Measurements from ENCODE around the gene PIP4K2B. TPM values are rescaled to one million over a fixed set of nuclear protein-coding genes. Genes with fewer than 3 reads are reported as not detected.

The PIP4K2B gene
- total and polyA plus RNA-seq, 9 donors: 32.1 to 95.3 (median 66.5) TPM

DNA sequence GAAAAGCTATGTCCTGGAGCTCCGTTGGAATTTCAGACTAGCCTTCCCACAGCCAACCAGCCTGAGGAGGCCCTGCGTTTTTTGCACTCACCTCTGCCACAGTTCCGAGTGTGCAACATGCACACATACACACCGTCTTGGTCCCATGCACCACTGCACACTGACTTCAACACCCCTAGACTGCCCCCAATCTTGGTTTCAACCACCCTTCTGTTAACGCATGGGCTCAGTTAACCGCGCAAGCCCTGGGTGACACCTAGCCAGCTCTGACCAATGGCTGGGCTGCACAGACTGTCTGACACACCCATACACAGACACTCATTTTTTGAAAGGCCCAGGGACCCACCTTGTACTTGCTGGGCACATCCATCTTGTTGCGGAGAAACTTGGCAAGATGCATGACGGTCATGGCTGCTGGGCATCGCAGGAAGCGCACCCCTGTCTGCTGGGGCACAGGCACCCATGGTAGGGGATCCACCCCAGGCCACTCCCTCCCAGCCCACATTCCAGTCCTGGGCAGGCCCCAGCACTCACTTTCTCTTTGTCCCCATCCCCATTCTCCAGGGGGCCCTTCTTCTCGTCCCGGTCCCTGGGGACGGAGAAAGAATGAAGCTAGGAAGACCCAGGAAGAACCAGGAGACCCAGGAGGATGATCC is 61.2 kb downstream of the PIP4K2B start:
- Histone ChIP-seq H3K4me3 (no peak overlapping the region), H3K4me1 (ENCODE audit: insufficient read depth) (peaks cover 14% of the 10 kb centered on the region), H3K36me3 (no peaks in the 10 kb centered on the region), H3K9me3 (no peaks in the 10 kb centered on the region), H3K27ac (no peak overlapping the region), H3K27me3 (no peaks in the 10 kb centered on the region)
- 87 to 90% (median 88%) methylated on average over 14 of the region's 14 CpGs for WGBS, 3 donors
- TF ChIP-seq POLR2A (IDR thresholded peaks at IDR 0.05) (no peak), EP300 (IDR thresholded peaks at IDR 0.05) (no peak)
- TF ChIP-seq, protein P1, sequence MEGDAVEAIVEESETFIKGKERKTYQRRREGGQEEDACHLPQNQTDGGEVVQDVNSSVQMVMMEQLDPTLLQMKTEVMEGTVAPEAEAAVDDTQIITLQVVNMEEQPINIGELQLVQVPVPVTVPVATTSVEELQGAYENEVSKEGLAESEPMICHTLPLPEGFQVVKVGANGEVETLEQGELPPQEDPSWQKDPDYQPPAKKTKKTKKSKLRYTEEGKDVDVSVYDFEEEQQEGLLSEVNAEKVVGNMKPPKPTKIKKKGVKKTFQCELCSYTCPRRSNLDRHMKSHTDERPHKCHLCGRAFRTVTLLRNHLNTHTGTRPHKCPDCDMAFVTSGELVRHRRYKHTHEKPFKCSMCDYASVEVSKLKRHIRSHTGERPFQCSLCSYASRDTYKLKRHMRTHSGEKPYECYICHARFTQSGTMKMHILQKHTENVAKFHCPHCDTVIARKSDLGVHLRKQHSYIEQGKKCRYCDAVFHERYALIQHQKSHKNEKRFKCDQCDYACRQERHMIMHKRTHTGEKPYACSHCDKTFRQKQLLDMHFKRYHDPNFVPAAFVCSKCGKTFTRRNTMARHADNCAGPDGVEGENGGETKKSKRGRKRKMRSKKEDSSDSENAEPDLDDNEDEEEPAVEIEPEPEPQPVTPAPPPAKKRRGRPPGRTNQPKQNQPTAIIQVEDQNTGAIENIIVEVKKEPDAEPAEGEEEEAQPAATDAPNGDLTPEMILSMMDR (IDR thresholded peaks at IDR 0.05): no peak
- DNase-seq: no peak
- intact Hi-C loops (cut with DNase I): loop anchor here (5.0 kb wide), 1 partner anchor 61 kb away; no protein-coding TSS in a partner anchor

DNA sequence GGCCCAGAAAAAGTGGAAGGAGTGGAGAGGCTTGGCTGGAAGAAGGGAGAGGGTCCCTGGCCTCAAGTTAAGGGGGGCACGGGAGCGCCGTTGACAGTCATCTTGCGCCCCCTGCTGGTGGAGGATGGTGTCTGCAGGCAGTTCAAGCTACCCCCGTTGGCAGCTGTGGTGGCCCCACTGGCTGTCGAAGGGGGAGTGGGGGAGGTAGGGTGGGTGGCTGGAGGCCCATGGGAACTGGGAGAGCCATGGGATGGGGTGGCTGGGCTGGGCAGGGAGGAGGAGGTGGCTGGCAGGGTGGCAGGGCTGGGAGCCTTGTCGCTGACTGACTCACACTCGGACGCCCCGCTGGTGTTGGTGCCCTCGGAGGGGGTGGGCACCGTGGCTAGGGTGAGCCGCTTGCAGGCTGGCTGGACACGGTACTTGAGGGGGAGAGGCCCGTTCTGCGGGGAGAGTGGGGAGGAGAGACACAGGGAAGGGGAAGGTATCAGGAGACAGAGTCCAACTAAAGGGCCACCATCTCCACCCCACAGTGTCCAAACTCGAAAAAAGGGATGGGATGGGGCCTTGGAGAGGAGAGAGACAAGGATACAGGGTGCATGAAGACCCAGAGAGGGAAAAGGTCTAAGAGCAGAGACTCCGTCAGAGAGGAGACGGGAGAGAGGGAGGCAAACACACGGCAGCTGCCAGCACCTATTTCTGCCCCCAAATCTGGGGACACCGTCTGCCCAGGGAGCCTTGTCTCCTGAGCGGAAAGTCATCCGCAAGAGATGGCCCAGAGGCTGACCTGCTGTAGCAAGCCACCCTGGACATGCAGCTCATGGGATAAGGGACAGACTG is 64.0 kb downstream of the PIP4K2B start:
- TF ChIP-seq EP300 (IDR thresholded peaks at IDR 0.05): no peak
- no peak for TF ChIP-seq POLR2A (IDR thresholded peaks at IDR 0.05)
- TF ChIP-seq, protein P1 (IDR thresholded peaks at IDR 0.05): peak; percentile 67 to 91 (median 90)
- no peaks in the 10 kb centered on the region for H3K9me3 ChIP-seq
- no peak overlapping the region for H3K27ac ChIP-seq
- intact Hi-C loops (cut with DNase I): loop anchor here (5.0 kb wide), 1 partner anchor 58 kb away; no protein-coding TSS in a partner anchor
- DNase-seq: peak in 4 of 5 donors; percentile 76 to 81 (median 78)
- no peaks in the 10 kb centered on the region for H3K27me3 ChIP-seq
- peaks cover 6% of the 10 kb centered on the region for H3K4me1 ChIP-seq (ENCODE audit: insufficient read depth)
- no peak overlapping the region for H3K4me3 ChIP-seq
- no peaks in the 10 kb centered on the region for H3K36me3 ChIP-seq
- WGBS, 3 donors: 44 to 47% (median 45%) methylated on average over 23 of the region's 23 CpGs

DNA sequence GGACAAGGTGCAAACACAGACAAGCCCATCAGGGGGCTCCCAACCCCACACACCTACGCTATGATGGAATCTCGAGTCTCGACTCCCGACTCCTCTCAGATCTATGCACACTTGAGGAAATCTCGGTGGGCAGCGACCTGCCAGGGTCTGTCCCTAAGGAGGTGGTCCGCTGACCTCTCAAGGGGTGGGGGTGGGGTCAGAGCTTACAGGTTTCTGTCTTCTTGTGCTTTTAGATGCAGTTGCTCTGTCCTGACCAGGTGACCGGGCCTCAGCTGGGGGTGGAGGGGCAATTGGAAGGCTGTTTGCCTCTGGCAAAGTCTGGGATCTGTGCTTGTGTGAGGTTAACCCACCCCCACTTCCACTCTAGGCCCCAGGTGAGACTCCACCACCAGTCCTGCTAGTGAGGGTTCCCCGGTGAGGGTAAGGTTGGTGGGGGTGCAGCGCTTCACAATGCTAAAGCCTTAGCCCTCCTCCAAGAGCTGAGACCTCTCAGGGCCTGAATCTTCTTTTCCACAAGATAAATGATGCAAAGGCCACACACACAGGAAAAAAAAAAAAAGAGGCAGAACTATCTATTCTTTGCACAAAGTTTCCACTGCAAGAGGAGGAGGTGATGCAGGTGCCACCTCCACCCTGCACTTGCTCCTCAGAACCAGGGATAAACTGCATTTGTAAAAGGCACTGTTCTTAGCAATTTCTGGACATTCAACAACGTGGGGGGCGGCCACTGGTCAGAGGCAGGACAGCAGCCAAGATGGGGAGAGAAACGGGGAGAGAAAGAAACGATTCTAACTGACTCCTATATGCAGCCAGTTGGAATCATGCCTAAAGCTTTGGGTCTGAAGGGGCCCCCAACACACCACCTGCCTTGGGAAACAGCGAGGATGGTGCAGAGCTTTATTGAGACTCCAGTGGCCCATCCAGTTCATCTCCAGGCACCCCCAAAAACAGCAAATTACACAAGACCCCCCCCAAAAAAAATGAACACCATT is 65.1 kb downstream of the PIP4K2B start:
- TF ChIP-seq, protein P1 (IDR thresholded peaks at IDR 0.05): no peak
- TF ChIP-seq POLR2A (IDR thresholded peaks at IDR 0.05) (no peak), EP300 (IDR thresholded peaks at IDR 0.05) (no peak)
- no peak overlapping the region for H3K27ac ChIP-seq
- no peaks in the 10 kb centered on the region for H3K9me3 ChIP-seq
- H3K27me3 ChIP-seq: no peaks in the 10 kb centered on the region
- H3K4me3 ChIP-seq: no peak overlapping the region
- peaks cover 7% of the 10 kb centered on the region for H3K4me1 ChIP-seq (ENCODE audit: insufficient read depth)
- DNase-seq: no peak
- H3K36me3 ChIP-seq: no peaks in the 10 kb centered on the region
- intact Hi-C loops (cut with DNase I): loop anchor here in 1 of 4 donors (5.0 kb wide), 1 partner anchor 42 kb away; no protein-coding TSS in a partner anchor
- 56 to 67% (median 59%) methylated on average over 15 of the region's 15 CpGs for WGBS, 3 donors
